Neural cell (in vitro differentiated cells): ENCODE results near the gene RASAL2.

Source experiments
- EP300 ChIP-seq: fragments of 450-650 bp; conservative IDR thresholded peaks from 2 replicates; pipeline ENCODE4 v1.6.1; 2014; ENCODE audit warnings: antibody characterized with exemption, mild to moderate bottlenecking, moderate library complexity; ENCODE audit not compliant: poor library complexity, severe bottlenecking
- EZH2 ChIP-seq: fragments of 200-600, 300-800 bp; shearing (Covaris generic), sonication (generic); IDR thresholded peaks from 2 replicates; pipeline ENCODE4 v1.6.1; 2014; ENCODE audit warnings: antibody characterized with exemption, low read length, borderline replicate concordance, mild to moderate bottlenecking; ENCODE audit not compliant: insufficient read depth, poor library complexity, severe bottlenecking
- MXI1 ChIP-seq: fragments of 450-650 bp; conservative IDR thresholded peaks from 2 replicates; pipeline ENCODE4 v1.6.1; 2014; ENCODE audit warnings: antibody characterized with exemption, mild to moderate bottlenecking; ENCODE audit not compliant: poor library complexity, severe bottlenecking
- POLR2AphosphoS5 ChIP-seq: IDR thresholded peaks from 2 replicates; pipeline ENCODE4 v1.6.1; 2012
- RAD21 ChIP-seq: fragments of 450-650 bp; conservative IDR thresholded peaks from 2 replicates; pipeline ENCODE4 v1.6.1; 2014; ENCODE audit warnings: antibody characterized with exemption, mild to moderate bottlenecking, moderate library complexity
- SMC3 ChIP-seq: fragments of 450-650 bp; conservative IDR thresholded peaks from 2 replicates; pipeline ENCODE4 v1.6.1; 2014; ENCODE audit warnings: antibody characterized with exemption, mild to moderate bottlenecking, moderate library complexity; ENCODE audit not compliant: poor library complexity
- TAF1 ChIP-seq: IDR thresholded peaks from 2 replicates; pipeline ENCODE4 v1.6.1; 2012; ENCODE audit warnings: low read depth
- TF ChIP-seq, protein P1 (sequence below): fragments of 450-650 bp; IDR thresholded peaks from 2 replicates; pipeline ENCODE4 v1.5.1; 2014; ENCODE audit warnings: antibody characterized with exemption, mild to moderate bottlenecking, moderate library complexity; ENCODE audit not compliant: poor library complexity, severe bottlenecking

DNA sequence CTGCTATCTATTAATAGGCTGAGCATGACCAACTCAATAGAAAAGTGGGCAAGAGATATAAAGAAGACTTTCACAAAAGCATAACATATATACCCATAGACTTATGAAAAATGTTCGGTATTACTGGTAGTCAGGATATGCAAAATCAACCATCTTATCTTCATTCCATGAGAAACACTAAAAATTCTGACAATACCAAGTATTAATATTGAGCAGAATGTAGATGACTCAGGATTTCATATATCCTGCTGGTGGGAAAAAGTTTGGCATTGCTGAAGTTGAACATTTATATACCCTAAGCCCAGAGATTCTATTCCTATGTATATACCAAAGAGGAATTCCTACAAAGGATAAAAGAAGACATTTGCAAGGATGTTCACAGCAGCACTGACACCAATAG lies 264.6 kb downstream of the RASAL2 start:
- TF ChIP-seq, protein P1, sequence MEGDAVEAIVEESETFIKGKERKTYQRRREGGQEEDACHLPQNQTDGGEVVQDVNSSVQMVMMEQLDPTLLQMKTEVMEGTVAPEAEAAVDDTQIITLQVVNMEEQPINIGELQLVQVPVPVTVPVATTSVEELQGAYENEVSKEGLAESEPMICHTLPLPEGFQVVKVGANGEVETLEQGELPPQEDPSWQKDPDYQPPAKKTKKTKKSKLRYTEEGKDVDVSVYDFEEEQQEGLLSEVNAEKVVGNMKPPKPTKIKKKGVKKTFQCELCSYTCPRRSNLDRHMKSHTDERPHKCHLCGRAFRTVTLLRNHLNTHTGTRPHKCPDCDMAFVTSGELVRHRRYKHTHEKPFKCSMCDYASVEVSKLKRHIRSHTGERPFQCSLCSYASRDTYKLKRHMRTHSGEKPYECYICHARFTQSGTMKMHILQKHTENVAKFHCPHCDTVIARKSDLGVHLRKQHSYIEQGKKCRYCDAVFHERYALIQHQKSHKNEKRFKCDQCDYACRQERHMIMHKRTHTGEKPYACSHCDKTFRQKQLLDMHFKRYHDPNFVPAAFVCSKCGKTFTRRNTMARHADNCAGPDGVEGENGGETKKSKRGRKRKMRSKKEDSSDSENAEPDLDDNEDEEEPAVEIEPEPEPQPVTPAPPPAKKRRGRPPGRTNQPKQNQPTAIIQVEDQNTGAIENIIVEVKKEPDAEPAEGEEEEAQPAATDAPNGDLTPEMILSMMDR, result no peak
- TF ChIP-seq EZH2 (no peak), POLR2AphosphoS5 (no peak), MXI1 (no peak), EP300 (no peak), SMC3 (no peak), RAD21 (no peak), TAF1 (no peak)
